NCI-H2107 treated with DMSO at 0.1 percent for 48 hours (cell line): Measurements from ENCODE around the gene FXYD7.
"Not testable (repeated sequence)": the region's sequence is repeated elsewhere in the genome, so short reads cannot be mapped to it uniquely, and the experiment has no call there.

Source experiments
- DNase-seq: peaks from one replicate; lab custom pipeline; 2025; ENCODE audit not compliant: unreplicated experiment; lab: John Stamatoyannopoulos, UW

Gene FXYD7

GRCh38 chr19:35143231-35143715, at the start of gene FXYD7:
Gene FXYD7 (plus strand): TSS chr19:35143255. CDS start chr19:35143334, 79 bp downstream.
- DNase-seq: no peak

GRCh38 chr19:35093430-35093829, 49.6 kb upstream of the FXYD7 start:
- no peak for DNase-seq

GRCh38 chr19:35093941-35094647, 49.0 kb upstream of the FXYD7 start:
- no peak for DNase-seq

DNA sequence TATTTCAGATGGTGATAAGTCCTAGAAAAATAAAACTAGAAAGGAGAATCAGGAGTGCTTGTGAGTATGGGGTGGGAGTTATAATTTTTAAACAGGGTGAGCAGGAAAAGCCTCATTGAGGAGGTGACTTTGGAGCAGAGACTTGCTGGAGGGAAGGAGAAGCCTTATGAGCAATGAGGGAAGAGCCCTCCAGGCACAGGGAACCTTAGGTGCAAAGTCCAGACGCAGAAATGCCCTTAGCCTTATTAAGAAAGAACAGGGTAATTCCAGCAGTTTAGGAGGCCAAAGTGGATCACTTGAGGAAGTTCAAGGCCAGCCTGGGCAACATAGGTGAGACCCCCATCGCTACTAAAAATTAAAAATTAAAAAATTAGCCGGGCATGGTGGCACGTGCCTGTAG, 48.4 kb upstream of the FXYD7 start:
- no peak for DNase-seq

- DNase-seq: no peak
These were observed 47.2 kb upstream of the FXYD7 start for GRCh38 chr19:35095667-35096368.

GRCh38 chr19:35098413-35099049, 44.5 kb upstream of the FXYD7 start:
- DNase-seq: no peak

DNA sequence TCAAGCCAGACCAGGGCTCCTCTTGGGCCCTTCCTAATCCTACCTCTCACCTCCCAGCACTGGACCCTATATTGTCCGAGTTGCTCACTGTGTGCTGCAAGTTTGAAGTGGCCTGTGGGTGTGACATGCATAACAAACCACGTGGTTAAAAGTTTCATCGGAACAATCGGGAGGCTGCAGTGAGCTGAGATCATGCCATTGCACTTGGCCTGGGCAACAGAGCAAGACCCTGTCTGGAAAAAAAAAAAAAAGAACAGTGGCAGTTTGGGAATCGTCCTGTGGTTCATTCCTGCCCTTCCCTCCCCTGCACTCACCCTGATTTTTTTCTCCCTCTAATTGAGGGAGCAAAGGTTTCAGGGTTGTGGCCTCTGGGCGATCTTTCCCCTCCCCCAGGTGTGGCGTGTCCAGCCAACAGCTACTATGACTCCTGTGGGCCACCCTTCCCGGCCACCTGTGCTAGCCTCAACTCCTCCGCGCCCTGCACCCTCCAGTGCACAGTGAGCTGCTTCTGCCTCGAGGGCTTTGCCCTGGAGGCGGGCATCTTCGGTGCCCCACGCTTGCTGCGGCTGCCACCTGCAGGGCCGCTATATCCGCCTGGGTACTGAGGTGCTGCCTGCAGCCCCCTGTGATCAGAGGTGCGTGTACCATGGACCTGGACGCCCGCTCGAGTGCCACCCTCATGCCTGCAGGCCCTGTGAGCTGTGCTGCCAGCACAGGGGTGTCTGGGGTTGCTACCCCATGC, 43.7 kb upstream of the FXYD7 start:
- no peak for DNase-seq

DNA sequence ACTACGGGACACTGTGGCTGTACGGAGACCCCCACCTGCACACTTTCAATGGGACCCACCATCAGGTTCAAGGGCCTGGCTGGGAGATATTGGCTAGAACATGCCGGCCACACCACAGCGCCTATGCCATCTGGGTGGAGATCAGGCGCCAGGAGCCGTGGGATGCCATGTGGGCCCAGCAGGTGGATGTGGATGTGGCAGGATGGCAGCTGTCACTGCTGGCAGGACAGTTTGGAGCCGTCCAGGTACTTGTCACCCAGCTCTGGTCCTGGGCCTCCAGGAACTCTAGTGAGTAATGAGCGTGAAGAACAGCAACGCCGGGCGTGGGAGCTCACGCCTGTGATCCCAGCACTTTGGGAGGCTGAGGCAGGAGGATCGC, 43.2 kb upstream of the FXYD7 start:
- no peak for DNase-seq

- no peak for DNase-seq
These were observed 42.2 kb upstream of the FXYD7 start for GRCh38 chr19:35100588-35101533.

- DNase-seq: not testable (repeated sequence)
These were observed 41.1 kb upstream of the FXYD7 start for GRCh38 chr19:35101949-35102348.

DNA sequence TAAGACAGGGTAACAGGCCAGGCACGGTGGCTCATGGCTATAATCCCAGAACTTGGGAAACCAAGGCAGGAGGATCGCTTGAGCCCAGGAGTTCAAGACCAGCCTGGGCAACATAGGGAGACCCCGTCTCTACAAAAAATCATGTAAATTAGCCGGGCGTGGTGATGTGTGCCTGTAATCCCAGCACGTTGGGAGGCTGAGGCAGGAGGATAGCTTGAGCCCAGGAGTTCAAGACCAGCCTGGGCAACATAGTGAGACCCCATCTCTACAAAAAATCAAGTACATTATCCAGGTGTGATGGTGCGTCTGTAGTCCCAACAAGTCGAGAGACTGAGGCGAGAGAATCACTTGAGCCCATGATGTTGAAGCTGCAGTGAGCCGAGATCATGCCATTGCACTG, 39.4 kb upstream of the FXYD7 start:
- DNase-seq: not testable (repeated sequence)

DNA sequence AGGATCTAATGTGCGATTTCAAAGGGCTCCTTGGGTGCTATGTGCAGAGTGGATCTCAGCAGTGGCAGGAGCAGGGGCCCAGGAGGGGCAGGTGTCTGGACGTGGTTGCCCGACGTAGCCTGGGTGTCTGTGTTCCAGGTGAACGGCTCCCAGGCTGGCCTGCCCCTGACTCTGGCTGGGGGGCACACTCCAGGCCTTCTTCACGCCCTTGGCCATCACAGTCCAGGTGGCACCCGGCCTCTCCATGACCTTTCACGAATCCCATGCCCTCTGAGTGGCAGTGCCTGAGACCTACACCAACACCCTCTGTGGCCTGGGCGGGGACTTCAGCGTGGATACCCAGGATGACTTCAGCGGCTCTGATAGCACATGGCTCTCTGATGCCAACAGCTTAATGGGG, 38.7 kb upstream of the FXYD7 start:
- no peak for DNase-seq

- no peak for DNase-seq
These were observed 38.0 kb upstream of the FXYD7 start for GRCh38 chr19:35105047-35105410.

- no peak for DNase-seq
These were observed 37.4 kb upstream of the FXYD7 start for GRCh38 chr19:35105411-35106290.

- DNase-seq: no peak
These were observed 36.8 kb upstream of the FXYD7 start for GRCh38 chr19:35106291-35106583.

DNA sequence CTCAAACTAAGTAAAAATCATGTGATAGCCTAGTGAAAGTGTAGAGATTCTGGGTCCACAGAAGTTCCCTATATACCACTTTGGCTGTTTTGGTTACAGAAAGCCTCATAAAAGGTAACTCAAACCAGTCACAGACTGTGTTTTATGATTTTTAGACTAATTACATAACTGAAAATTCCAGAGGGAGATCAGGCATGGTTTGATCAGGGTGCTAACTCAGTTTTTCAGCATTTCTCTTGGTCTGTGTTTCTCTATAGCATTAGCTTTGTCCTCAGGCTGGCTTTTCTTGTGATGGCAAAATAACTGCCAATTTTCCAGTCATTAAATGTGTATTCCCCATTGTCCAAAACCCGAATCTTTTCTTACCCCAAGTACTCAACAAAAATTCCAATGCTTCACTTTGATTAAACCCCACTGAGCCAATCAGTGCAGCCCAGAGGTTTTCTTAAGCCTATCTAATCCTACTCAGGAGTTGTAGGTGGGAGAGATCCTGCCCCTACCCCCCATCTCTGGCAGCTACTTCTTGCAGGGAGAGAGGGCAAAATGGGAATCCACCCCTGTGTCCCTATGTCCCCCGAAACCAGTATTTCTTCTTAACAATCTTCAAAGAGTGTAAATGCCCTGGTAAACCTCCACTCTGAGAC, 36.0 kb upstream of the FXYD7 start:
- DNase-seq: no peak

- no peak for DNase-seq
These were observed 35.5 kb upstream of the FXYD7 start for GRCh38 chr19:35107545-35107944.

DNA sequence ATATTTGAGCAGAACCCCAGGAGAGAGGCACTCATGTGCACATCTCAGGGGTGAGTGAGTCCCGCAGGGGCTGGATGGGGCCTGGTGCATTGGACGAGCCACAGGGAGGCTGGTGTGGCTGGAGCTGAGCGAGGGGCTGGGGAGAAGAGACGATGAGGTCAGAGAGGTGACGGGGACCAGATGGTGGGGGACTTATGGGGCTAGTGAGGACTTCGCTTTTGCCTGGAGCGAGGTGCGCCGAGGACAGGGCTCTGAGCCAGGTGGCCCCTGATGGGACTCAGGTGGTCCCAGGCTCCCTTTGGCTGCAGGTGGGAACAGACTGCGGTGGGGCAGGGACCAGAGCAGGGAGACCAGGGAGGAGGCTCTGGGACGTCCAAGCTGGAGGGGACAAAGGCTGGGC, 34.3 kb upstream of the FXYD7 start:
- DNase-seq: no peak
